Fibroblast of lung (primary cell): ENCODE data around the gene PTPN2. TPM values are rescaled to one million over a fixed set of nuclear protein-coding genes. Genes with fewer than 3 reads are reported as not detected.

Source experiments
- DNase-seq, 2 donors: peaks; one replicate each; pipeline versions ENCODE4 v3.0.0 to v3.0.0-alpha.2; 2010; ENCODE audit warnings: low read depth in 2 of 2
- H2AFZ ChIP-seq: 2 replicates; pipeline ENCODE4 v1.5.1; 2012; ENCODE audit warnings: low read length, control low read depth, inconsistent platforms
- H3K27ac ChIP-seq: 2 replicates; pipeline ENCODE4 v1.5.1; 2011; ENCODE audit warnings: low read length, control low read depth; ENCODE audit not compliant: insufficient read depth
- H3K27me3 ChIP-seq: 2 replicates; pipeline ENCODE4 v1.5.1; 2011; ENCODE audit warnings: mild to moderate bottlenecking, low read length; ENCODE audit not compliant: control insufficient read depth, insufficient read depth
- H3K36me3 ChIP-seq: 2 replicates; pipeline ENCODE4 v1.5.1; 2011; ENCODE audit warnings: low read length; ENCODE audit not compliant: control insufficient read depth, insufficient read depth
- H3K4me1 ChIP-seq: 2 replicates; pipeline ENCODE4 v1.5.1; 2011; ENCODE audit warnings: low read length; ENCODE audit not compliant: control insufficient read depth, insufficient read depth; ENCODE audit errors: extremely low read depth
- H3K4me2 ChIP-seq: 2 replicates; pipeline ENCODE4 v1.5.1; 2011; ENCODE audit warnings: low read length, control low read depth; ENCODE audit not compliant: insufficient read depth; ENCODE audit errors: extremely low read depth
- H3K4me3 ChIP-seq, 4 experiments: fragments of 200-600 bp in 1 of 4; sonication (generic) in 1 of 4; replicated peaks in 1 of 4; 2 replicates each; pipeline ENCODE4 v1.5.1; 2011 to 2016; ENCODE audit warnings: low read length in 4 of 4, low read depth in 3 of 4, mild to moderate bottlenecking in 3 of 4, control low read depth in 2 of 4, inconsistent platforms in 1 of 4, mixed read lengths in 1 of 4; ENCODE audit not compliant: insufficient read depth in 1 of 4; ENCODE audit errors: control extremely low read depth in 1 of 4
- H3K79me2 ChIP-seq: 2 replicates; pipeline ENCODE4 v1.5.1; 2012; ENCODE audit warnings: mild to moderate bottlenecking, low read length, inconsistent platforms; ENCODE audit not compliant: control insufficient read depth, insufficient read depth
- H3K9ac ChIP-seq: 2 replicates; pipeline ENCODE4 v1.5.1; 2011; ENCODE audit warnings: mild to moderate bottlenecking, low read length, control low read depth; ENCODE audit not compliant: insufficient read depth
- H3K9me3 ChIP-seq: 2 replicates; pipeline ENCODE4 v1.5.1; 2012; ENCODE audit warnings: low read depth, low read length; ENCODE audit not compliant: control insufficient read depth, insufficient read depth
- H4K20me1 ChIP-seq: 2 replicates; pipeline ENCODE4 v1.5.1; 2011; ENCODE audit warnings: low read length; ENCODE audit not compliant: control insufficient read depth, insufficient read depth; ENCODE audit errors: extremely low read depth
- CTCF ChIP-seq, 2 donors: IDR thresholded peaks in 1 of 2; conservative IDR thresholded peaks in 1 of 2; 1 replicate in 1 of 2; 2 replicates in 1 of 2; pipeline ENCODE4 v1.5.1; 2011 to 2012; ENCODE audit warnings: low read length in 2 of 2, control low read depth in 1 of 2, inconsistent platforms in 1 of 2, low read depth in 1 of 2, mild to moderate bottlenecking in 1 of 2
- EZH2 ChIP-seq: IDR thresholded peaks from 2 replicates; pipeline ENCODE4 v1.5.1; 2012; ENCODE audit warnings: low read length, control low read depth, mild to moderate bottlenecking; ENCODE audit errors: missing control alignments
- polyA plus RNA-seq, 2 donors: library from polyadenylated mRNA; depleted of rRNA in 1 of 2; stranded (reverse) in 1 of 2; unstranded in 1 of 2; fragments of >200 nt; gene quantifications; 2 replicates each; pipeline ENCODE4 v1.2.1, GENCODE V29; 2011 to 2012; ENCODE audit warnings: missing spikeins in 1 of 2
- total RNA-seq: library from RNA; depleted of rRNA; stranded (reverse); fragments of >200 nt; gene quantifications from 2 replicates; pipeline ENCODE4 v1.2.1, GENCODE V29; 2014

PTPN2 gene
- total and polyA plus RNA-seq, 2 donors (not counting 1 experiment from before 2014, with no cell fraction given): 23.6 to 23.7 TPM

GRCh38 chr18:12750715-12751502 lies 133.1 kb downstream of the PTPN2 start:
- H3K9me3 ChIP-seq: no peaks in the 10 kb centered on the region
- no peak for DNase-seq
- TF ChIP-seq CTCF (conservative IDR thresholded peaks at IDR 0.05 in 1 of 2, IDR thresholded peaks at IDR 0.05 in 1 of 2; ENCODE audit: low read depth in 1 of 2, low read length in 2 of 2): no peak
- no peak for TF ChIP-seq EZH2

GRCh38 chr18:12750076-12750714 lies 133.8 kb downstream of the PTPN2 start:
- no peak overlapping the region for H3K4me3 ChIP-seq
- no peaks in the 10 kb centered on the region for H3K9me3 ChIP-seq
- no peak overlapping the region for H2AFZ ChIP-seq
- no peaks in the 10 kb centered on the region for H3K27me3 ChIP-seq
- peak in 1 of 2 donors; percentile 39 for DNase-seq
- no peak overlapping the region for H3K27ac ChIP-seq
- no peaks in the 10 kb centered on the region for H4K20me1 ChIP-seq
- H3K4me1 ChIP-seq: peaks cover 7% of the 10 kb centered on the region
- TF ChIP-seq CTCF (conservative IDR thresholded peaks at IDR 0.05 in 1 of 2, IDR thresholded peaks at IDR 0.05 in 1 of 2; ENCODE audit: low read depth in 1 of 2, low read length in 2 of 2) (no peak), EZH2 (no peak)
- H3K4me2 ChIP-seq: no peak overlapping the region
- no peak overlapping the region for H3K9ac ChIP-seq
- H3K36me3 ChIP-seq: no peaks in the 10 kb centered on the region
- no peaks in the 10 kb centered on the region for H3K79me2 ChIP-seq

More at GRCh38 chr18:12750715-12751502, 133.1 kb downstream of the PTPN2 start:
- no peaks in the 10 kb centered on the region for H4K20me1 ChIP-seq
- H2AFZ ChIP-seq: no peak overlapping the region
- peaks cover 7% of the 10 kb centered on the region for H3K4me1 ChIP-seq
- H3K27me3 ChIP-seq: no peaks in the 10 kb centered on the region
- H3K4me2 ChIP-seq: no peak overlapping the region
- H3K79me2 ChIP-seq: no peaks in the 10 kb centered on the region
- no peak overlapping the region for H3K4me3 ChIP-seq
- H3K9ac ChIP-seq: no peak overlapping the region
- H3K27ac ChIP-seq: no peak overlapping the region
- H3K36me3 ChIP-seq: no peaks in the 10 kb centered on the region

GRCh38 chr18:12749121-12749520 lies 134.9 kb downstream of the PTPN2 start:
- DNase-seq: no peak
- H3K36me3 ChIP-seq: no peaks in the 10 kb centered on the region
- H2AFZ ChIP-seq: peak overlapping the region; percentile 39
- H4K20me1 ChIP-seq: no peaks in the 10 kb centered on the region
- no peaks in the 10 kb centered on the region for H3K9me3 ChIP-seq
- H3K4me2 ChIP-seq: peak overlapping the region; percentile 15
- H3K9ac ChIP-seq: no peak overlapping the region
- H3K4me1 ChIP-seq: peaks cover 7% of the 10 kb centered on the region
- no peaks in the 10 kb centered on the region for H3K79me2 ChIP-seq
- TF ChIP-seq EZH2: no peak
- no peak for TF ChIP-seq CTCF (conservative IDR thresholded peaks at IDR 0.05 in 1 of 2, IDR thresholded peaks at IDR 0.05 in 1 of 2; ENCODE audit: low read depth in 1 of 2, low read length in 2 of 2)
- no peak overlapping the region for H3K4me3 ChIP-seq
- no peaks in the 10 kb centered on the region for H3K27me3 ChIP-seq
- no peak overlapping the region for H3K27ac ChIP-seq
